Transverse colon (tissue), 4 donors: ENCODE data around the gene UTY. TPM values are rescaled to one million over a fixed set of nuclear protein-coding genes. Genes with fewer than 3 reads are reported as not detected.
"Not testable (repeated sequence)": the region's sequence is repeated elsewhere in the genome, so short reads cannot be mapped to it uniquely, and the experiment has no call there.

ENCODE experiments used
- DNase-seq: peaks from one replicate; pipeline ENCODE4 v3.0.0-alpha.2; 2019
- H3K27ac ChIP-seq, 4 donors: fragments of 200-600 bp; sonication (generic); 2 replicates each; pipeline ENCODE4 v1.5.1; 2016 to 2018; ENCODE audit warnings: inconsistent platforms in 4 of 4
- H3K27me3 ChIP-seq: fragments of 200-600 bp; sonication (generic); 2 replicates; pipeline ENCODE4 v1.5.1; 2017; ENCODE audit warnings: inconsistent platforms
- H3K36me3 ChIP-seq, 4 donors: fragments of 200-600 bp; sonication (generic); 2 replicates each; pipeline ENCODE4 v1.5.1; 2017 to 2019; ENCODE audit warnings: inconsistent platforms in 4 of 4
- H3K4me1 ChIP-seq, 4 donors: fragments of 200-600 bp; sonication (generic); 2 replicates each; pipeline ENCODE4 v1.5.1; 2017 to 2020; ENCODE audit warnings: inconsistent platforms in 4 of 4
- H3K4me3 ChIP-seq, 4 donors: fragments of 200-600 bp; sonication (generic); 1 replicate in 1 of 4; 2 replicates in 3 of 4; pipeline versions ENCODE4 v1.5.1 to v1.6.1; 2017 to 2019; ENCODE audit warnings: inconsistent platforms in 4 of 4
- H3K9me3 ChIP-seq, 2 donors: fragments of 200-600 bp; sonication (generic); 2 replicates each; pipeline ENCODE4 v1.5.1; 2017 to 2019; ENCODE audit warnings: inconsistent platforms in 2 of 2
- EP300 ChIP-seq: sonication (generic); formaldehyde crosslinking; IDR thresholded peaks from one replicate; pipeline ENCODE4 v1.6.1; 2017; ENCODE audit warnings: antibody characterized with exemption, low read depth
- POLR2A ChIP-seq: fragments of 450-650 bp; IDR thresholded peaks from one replicate; pipeline ENCODE4 v1.6.1; 2016; ENCODE audit warnings: antibody characterized with exemption, mild to moderate bottlenecking, moderate library complexity
- POLR2AphosphoS5 ChIP-seq, 3 donors: sonication (generic); formaldehyde crosslinking; IDR thresholded peaks; one replicate each; pipeline ENCODE4 v1.6.1; 2016; ENCODE audit warnings: antibody characterized with exemption in 3 of 3
- WGBS, 2 donors: methylation state at CpG; one replicate each; pipeline ENCODE4 v1.1.5; 2018; ENCODE audit warnings: low coverage in 1 of 2; 5-methylcytosine and 5-hydroxymethylcytosine counted together
- in situ Hi-C, 4 donors: fragments of 200-750 bp; cut with MboI; loops; one replicate each; pipeline versions ENCODE4 v1.15.0 to v1.15.1; 2017; ENCODE audit warnings: low sequenced_read_pairs in 3 of 4, low pct_ligation_motif_present in 1 of 4, low pct_unique_long_range_greater_than_20kb in 1 of 4
- intact Hi-C: fragments of 100-400 bp; cut with DNase I; formaldehyde crosslinking; loops from one replicate; pipeline ENCODE4 v1.15.1; 2023; ENCODE audit warnings: low total_unique reads
- total RNA-seq, 4 donors: library from RNA; depleted of rRNA; stranded (reverse); fragments of >200 nt; gene quantifications; one replicate each; pipeline ENCODE4 v1.1.0, GENCODE V29; 2016
- TF ChIP-seq, protein P1 (sequence below), 5 experiments: fragments of 200-600 bp in 3 of 5; fragments of 450-650 bp in 2 of 5; sonication (generic) in 3 of 5; IDR thresholded peaks; 1 replicate in 2 of 5; 2 replicates in 3 of 5; pipeline ENCODE4 v1.5.1; 2016 to 2017; ENCODE audit warnings: antibody characterized with exemption in 5 of 5, inconsistent platforms in 3 of 5, mild to moderate bottlenecking in 2 of 5, moderate library complexity in 1 of 5

Gene UTY
- total RNA-seq, 4 donors from 2014 or later: 50.8 to 137 TPM; not detected in 2

DNA sequence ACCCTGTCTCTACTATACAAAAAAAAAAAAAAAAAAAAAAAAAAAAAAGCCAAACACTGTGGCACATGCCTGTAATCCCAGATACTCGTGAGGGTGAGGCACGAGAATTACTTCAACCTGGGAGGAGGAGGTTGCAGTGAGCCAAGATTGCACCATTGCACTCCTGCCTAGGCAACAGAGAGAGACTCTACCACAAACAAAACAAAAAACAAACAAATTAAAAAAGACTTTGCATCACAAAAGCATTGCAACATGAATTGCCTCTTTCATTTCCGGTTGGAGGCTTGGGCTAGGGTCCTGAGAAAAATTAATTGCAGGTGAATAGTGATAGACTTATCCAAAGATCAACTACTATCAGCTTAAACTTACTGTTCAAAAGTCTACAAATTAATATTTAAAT lies 180.4 kb downstream of the UTY start:
- WGBS, 2 donors: 89% methylated on average over 1 of the region's 3 CpGs; no CpG with 5 or more reads in 1 of the 2 donors
- no peak for TF ChIP-seq POLR2AphosphoS5 (IDR thresholded peaks at IDR 0.05)
- no peak for TF ChIP-seq POLR2A
- TF ChIP-seq EP300: no peak
- TF ChIP-seq, protein P1, sequence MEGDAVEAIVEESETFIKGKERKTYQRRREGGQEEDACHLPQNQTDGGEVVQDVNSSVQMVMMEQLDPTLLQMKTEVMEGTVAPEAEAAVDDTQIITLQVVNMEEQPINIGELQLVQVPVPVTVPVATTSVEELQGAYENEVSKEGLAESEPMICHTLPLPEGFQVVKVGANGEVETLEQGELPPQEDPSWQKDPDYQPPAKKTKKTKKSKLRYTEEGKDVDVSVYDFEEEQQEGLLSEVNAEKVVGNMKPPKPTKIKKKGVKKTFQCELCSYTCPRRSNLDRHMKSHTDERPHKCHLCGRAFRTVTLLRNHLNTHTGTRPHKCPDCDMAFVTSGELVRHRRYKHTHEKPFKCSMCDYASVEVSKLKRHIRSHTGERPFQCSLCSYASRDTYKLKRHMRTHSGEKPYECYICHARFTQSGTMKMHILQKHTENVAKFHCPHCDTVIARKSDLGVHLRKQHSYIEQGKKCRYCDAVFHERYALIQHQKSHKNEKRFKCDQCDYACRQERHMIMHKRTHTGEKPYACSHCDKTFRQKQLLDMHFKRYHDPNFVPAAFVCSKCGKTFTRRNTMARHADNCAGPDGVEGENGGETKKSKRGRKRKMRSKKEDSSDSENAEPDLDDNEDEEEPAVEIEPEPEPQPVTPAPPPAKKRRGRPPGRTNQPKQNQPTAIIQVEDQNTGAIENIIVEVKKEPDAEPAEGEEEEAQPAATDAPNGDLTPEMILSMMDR (IDR thresholded peaks at IDR 0.05): no peak
- in situ Hi-C loops (no loop called here), intact Hi-C loops (no loop called here)
- H3K4me1 ChIP-seq: no peaks in the 10 kb centered on the region
- H3K27me3 ChIP-seq: no peaks in the 10 kb centered on the region
- no peak for DNase-seq
- H3K4me3 ChIP-seq: no peak overlapping the region
- H3K9me3 ChIP-seq: no peaks in the 10 kb centered on the region
- peaks cover 0 to 6% (median 0%) of the 10 kb centered on the region in 4 donors for H3K36me3 ChIP-seq
- no peak overlapping the region for H3K27ac ChIP-seq

DNA sequence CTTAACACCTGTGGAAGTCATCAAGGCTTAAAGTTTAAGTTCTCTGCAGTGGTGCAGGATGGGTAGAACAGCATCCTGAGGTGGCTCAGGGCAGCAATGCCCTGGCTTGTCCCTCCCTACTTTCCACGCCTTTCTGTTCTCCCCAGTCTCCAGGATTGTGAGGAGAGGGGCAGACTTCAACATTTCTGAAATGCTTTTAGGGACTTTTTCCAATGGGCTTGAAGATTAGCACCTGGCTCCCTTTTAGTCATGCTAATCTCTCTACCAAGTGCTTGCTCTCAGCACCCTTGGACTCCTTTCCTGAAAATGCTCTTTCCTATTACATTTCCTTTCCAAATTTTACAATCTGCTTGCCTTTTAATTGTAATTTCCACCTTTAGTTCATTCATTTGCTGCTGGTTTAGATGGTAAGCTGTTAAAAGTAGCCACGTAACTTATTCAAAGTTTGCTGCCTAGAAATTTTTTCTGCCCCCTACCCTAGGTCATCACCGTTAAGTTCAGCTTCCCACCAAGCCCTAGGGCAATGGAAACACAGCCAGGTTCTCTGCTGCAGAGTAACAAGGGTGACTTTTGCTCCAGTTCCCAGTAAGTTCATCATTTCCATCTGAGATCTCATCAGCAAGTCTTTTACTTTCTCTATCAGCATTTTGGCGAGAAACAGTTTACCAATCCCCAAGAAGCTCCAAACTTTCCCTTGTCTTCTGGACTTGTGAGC lies 183.5 kb downstream of the UTY start:
- no peak for DNase-seq
- in situ Hi-C loops: no loop called here
- Histone ChIP-seq H3K27me3 (no peaks in the 10 kb centered on the region), H3K36me3 (peaks cover 0 to 6% (median 0%) of the 10 kb centered on the region in 4 donors), H3K4me1 (no peaks in the 10 kb centered on the region), H3K27ac (no peak overlapping the region), H3K9me3 (no peaks in the 10 kb centered on the region), H3K4me3 (no peak overlapping the region)
- intact Hi-C loops: no loop called here
- TF ChIP-seq POLR2AphosphoS5 (IDR thresholded peaks at IDR 0.05) (no peak), EP300 (no peak), POLR2A (no peak)
- TF ChIP-seq, protein P1 (IDR thresholded peaks at IDR 0.05): no peak
- 100% methylated on average over 3 of the region's 4 CpGs; no CpG with 5 or more reads in 1 of the 2 donors for WGBS, 2 donors

DNA sequence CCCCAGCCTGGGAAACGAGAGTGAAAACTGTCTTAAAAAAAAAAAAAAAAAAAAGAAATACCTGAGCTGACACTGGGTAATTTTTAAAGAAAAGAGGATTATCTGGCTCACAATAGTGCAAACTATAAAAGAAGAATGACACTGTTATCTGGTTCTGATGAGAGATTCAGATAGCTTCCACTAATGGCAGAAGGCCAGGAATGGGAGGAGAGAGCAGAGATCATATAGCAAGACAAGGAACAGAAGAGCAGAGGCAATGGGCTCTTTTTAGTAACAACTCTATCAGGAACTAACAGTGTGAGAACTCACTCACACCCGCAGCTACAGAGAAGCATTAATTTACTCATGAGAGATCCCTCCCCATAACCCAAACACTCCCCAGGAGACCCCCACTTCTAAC lies 184.8 kb downstream of the UTY start:
- Histone ChIP-seq H3K27ac (no peak overlapping the region), H3K36me3 (peaks cover 0 to 6% (median 2%) of the 10 kb centered on the region in 4 donors), H3K9me3 (no peaks in the 10 kb centered on the region), H3K4me3 (no peak overlapping the region), H3K4me1 (no peaks in the 10 kb centered on the region), H3K27me3 (no peaks in the 10 kb centered on the region)
- in situ Hi-C loops (no loop called here), intact Hi-C loops (no loop called here)
- no peak for DNase-seq
- TF ChIP-seq POLR2A (no peak), POLR2AphosphoS5 (IDR thresholded peaks at IDR 0.05) (no peak)
- TF ChIP-seq, protein P1 (IDR thresholded peaks at IDR 0.05): no peak
- 58% methylated on average over 2 of the region's 2 CpGs; no CpG with 5 or more reads in 1 of the 2 donors for WGBS, 2 donors

DNA sequence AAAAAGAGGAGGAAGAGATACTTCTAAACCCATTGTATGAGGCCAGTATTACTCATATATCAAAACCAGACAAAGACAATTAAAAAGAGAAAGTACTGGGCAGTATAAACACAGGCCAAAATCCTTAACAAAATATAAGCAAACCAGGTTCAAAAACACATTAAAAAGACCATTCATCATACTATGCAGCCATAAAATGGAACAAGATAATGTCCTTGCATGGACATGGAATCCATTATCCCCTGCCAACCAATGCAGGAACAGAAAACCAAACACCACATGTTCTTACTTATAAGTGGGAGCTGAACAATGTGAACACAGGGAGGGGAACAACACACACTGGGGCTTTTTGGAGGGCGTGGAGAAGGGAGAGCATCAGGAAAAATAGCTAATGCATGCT lies 188.6 kb downstream of the UTY start:
- Histone ChIP-seq H3K27me3 (no peaks in the 10 kb centered on the region), H3K27ac (peak overlapping the region in 1 of 4 donors; percentile 59), H3K36me3 (peaks cover 0 to 9% (median 2%) of the 10 kb centered on the region in 4 donors), H3K9me3 (peaks cover 4% of the 10 kb centered on the region in 2 donors), H3K4me3 (no peak overlapping the region), H3K4me1 (no peaks in the 10 kb centered on the region)
- WGBS, 2 donors: no CpG with 5 or more reads among the region's 1 CpG
- peak in 1 of 3 donors; percentile 37 for TF ChIP-seq POLR2AphosphoS5 (IDR thresholded peaks at IDR 0.05)
- TF ChIP-seq POLR2A: no peak
- intact Hi-C loops (no loop called here), in situ Hi-C loops (no loop called here)
- DNase-seq: no peak

DNA sequence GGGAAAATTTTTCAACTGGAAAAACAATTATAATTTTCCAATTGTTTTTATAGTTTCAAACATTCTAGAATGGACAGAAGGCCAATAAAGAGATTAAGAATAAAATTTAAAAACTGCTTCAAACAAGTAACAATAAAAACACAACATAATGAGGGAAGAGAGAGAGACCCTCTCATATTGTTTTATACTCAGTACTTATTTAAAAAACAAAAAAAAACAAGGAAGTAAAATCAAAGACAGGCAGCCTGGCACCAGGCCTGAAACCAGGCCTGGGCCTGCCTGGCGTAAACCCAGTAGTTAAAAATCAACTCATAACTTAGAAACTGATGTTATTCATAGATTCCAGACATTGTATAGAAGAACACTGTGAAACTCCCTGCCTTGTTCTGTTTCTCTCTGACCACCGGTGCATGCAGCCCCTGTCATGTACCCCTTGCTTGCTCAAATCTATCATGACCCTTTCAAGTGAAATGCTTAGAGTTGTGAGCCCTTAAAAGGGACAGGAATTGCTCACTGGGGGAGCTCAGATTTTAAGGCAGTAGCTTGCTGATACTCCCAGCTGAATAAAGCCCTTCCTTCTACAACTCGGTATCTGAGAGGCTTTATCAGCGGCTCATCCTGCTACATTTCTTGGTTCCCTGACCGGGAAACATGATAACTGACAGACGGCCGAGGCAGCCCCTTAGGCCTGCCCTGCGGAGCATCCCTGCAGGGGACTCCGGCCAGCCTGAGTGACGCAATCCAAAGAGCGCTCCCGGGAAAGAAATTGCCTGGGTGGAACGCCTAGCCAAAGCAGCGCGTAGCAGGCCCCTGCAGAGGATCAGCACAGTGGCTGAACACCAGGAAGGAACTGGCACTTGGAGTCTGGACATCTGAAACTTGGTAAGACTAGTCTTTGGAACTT lies 197.4 kb downstream of the UTY start:
- intact Hi-C loops, DNase-seq, H3K27me3 ChIP-seq, H3K9me3 ChIP-seq, in situ Hi-C loops, H3K36me3 ChIP-seq, H3K4me3 ChIP-seq: not testable (repeated sequence)
- Histone ChIP-seq H3K27ac (peak overlapping the region in 2 of 4 donors; percentile 63 to 71), H3K4me1 (peaks cover 0 to 13% (median 0%) of the 10 kb centered on the region in 4 donors)
- no CpG with 5 or more reads among the region's 15 CpGs for WGBS, 2 donors
